ENCODE data around the gene TTC24.
A peak's percentile ranks its signal among the peaks of the same experiment; 100 is the strongest.

DNA sequence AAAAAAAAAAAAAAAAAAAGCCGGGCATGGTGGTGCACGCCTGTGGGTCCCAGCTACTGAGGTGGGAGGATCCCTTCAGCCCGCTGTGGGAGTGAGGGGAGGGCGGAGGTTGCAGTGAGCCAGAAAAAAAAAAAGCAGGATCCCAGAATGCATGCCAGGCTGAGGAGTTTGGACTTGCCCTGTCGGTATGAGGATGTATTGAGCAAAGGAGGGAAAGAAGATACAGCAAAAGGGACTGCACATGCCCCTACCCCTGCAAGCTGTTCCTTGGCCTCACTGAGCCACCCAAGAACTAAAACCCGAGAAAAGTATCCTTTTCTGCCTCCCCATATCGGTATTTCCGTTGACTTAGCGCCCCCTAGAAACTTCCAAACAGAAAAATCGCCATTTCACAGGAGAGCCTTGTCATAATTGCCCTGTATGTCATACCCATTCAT is 23.1 kb downstream of the TTC24 start:
- TF ChIP-seq, protein P1, sequence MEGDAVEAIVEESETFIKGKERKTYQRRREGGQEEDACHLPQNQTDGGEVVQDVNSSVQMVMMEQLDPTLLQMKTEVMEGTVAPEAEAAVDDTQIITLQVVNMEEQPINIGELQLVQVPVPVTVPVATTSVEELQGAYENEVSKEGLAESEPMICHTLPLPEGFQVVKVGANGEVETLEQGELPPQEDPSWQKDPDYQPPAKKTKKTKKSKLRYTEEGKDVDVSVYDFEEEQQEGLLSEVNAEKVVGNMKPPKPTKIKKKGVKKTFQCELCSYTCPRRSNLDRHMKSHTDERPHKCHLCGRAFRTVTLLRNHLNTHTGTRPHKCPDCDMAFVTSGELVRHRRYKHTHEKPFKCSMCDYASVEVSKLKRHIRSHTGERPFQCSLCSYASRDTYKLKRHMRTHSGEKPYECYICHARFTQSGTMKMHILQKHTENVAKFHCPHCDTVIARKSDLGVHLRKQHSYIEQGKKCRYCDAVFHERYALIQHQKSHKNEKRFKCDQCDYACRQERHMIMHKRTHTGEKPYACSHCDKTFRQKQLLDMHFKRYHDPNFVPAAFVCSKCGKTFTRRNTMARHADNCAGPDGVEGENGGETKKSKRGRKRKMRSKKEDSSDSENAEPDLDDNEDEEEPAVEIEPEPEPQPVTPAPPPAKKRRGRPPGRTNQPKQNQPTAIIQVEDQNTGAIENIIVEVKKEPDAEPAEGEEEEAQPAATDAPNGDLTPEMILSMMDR (IDR thresholded peaks at IDR 0.05) = peak in 2 of 6 experiments; percentile 16 to 21
- no peak for TF ChIP-seq POLR2A (IDR thresholded peaks at IDR 0.05)

All from upper lobe of left lung (tissue), 4 donors.